ENCODE data around the gene LMNTD1. TPM values are rescaled to one million over a fixed set of nuclear protein-coding genes. Genes with fewer than 3 reads are reported as not detected.
"Not testable (repeated sequence)": the region's sequence is repeated elsewhere in the genome, so short reads cannot be mapped to it uniquely, and the experiment has no call there.

The LMNTD1 gene
- total RNA-seq, 1 experiment from 2014 or later, result not detected

GRCh38 chr12:25598956-25599355, 45.9 kb upstream of the LMNTD1 start (continued):
- TF ChIP-seq ARID4B (CRISPR knock-in tag; IDR thresholded peaks at IDR 0.05; ENCODE audit: borderline replicate concordance), result no peak
- no peak for TF ChIP-seq ETV6 (CRISPR knock-in tag; IDR thresholded peaks at IDR 0.05)
- TF ChIP-seq NFE2L1 (CRISPR knock-in tag; IDR thresholded peaks at IDR 0.05), result no peak

- POLR2A ChIA-PET; H3K4me3 Mint-ChIP-seq; DNase-seq (ENCODE audit: low spot score); H3K27ac Mint-ChIP-seq; ATAC-seq; H3K4me1 Mint-ChIP-seq; CTCF ChIA-PET; H3K27me3 Mint-ChIP-seq (ENCODE audit: low read depth): not testable (repeated sequence)
- peaks cover 20% of the 10 kb centered on the region for H3K36me3 Mint-ChIP-seq
- peaks cover 56% of the 10 kb centered on the region for H3K9me3 Mint-ChIP-seq
Observed at GRCh38 chr12:25595496-25595895, 42.4 kb upstream of the LMNTD1 start.

- POLR2A ChIA-PET, result no interaction called here
- DNase-seq (ENCODE audit: low spot score) (no peak), ATAC-seq (no peak)
- CTCF ChIA-PET, result no interaction called here
- TF ChIP-seq RELA (CRISPR knock-in tag; IDR thresholded peaks at IDR 0.05; ENCODE audit: borderline replicate concordance) (no peak), ZNF281 (CRISPR knock-in tag; IDR thresholded peaks at IDR 0.05) (no peak), FOXJ3 (CRISPR knock-in tag; IDR thresholded peaks at IDR 0.05; ENCODE audit: borderline replicate concordance) (no peak), TP53 (CRISPR knock-in tag; IDR thresholded peaks at IDR 0.05) (no peak), HMGA2 (CRISPR knock-in tag; IDR thresholded peaks at IDR 0.05) (no peak), GABPB1 (CRISPR knock-in tag; IDR thresholded peaks at IDR 0.05) (no peak), NFATC4 (CRISPR knock-in tag; IDR thresholded peaks at IDR 0.05) (no peak)
- H3K36me3 Mint-ChIP-seq, result peaks cover 13% of the 10 kb centered on the region
- H3K27me3 Mint-ChIP-seq (ENCODE audit: low read depth), result no peaks in the 10 kb centered on the region; the same call in 1 of the 2 replicates
- H3K4me3 Mint-ChIP-seq, result no peak overlapping the region
- H3K4me1 Mint-ChIP-seq, result peaks cover 5% of the 10 kb centered on the region; the same call in 1 of the 2 replicates
- no peak overlapping the region for H3K27ac Mint-ChIP-seq
- peaks cover 45% of the 10 kb centered on the region for H3K9me3 Mint-ChIP-seq
Observed at GRCh38 chr12:25594376-25594775, 41.3 kb upstream of the LMNTD1 start.

- Mint-ChIP-seq H3K4me3 (no peak overlapping the region), H3K9me3 (peaks cover 31% of the 10 kb centered on the region), H3K36me3 (no peaks in the 10 kb centered on the region), H3K27me3 (ENCODE audit: low read depth) (no peaks in the 10 kb centered on the region; the same call in 1 of the 2 replicates), H3K4me1 (peaks cover 5% of the 10 kb centered on the region; the same call in 1 of the 2 replicates), H3K27ac (no peak overlapping the region)
- POLR2A ChIA-PET, result no interaction called here
- CTCF ChIA-PET, result interaction anchor here (0.5 kb wide), 1 partner anchor 528 kb away, joined by 5 read pairs; no protein-coding TSS in a partner anchor
- DNase-seq (ENCODE audit: low spot score) (no peak), ATAC-seq (no peak)
- no peak for TF ChIP-seq TEAD1 (CRISPR knock-in tag; IDR thresholded peaks at IDR 0.05)
- TF ChIP-seq CREM (CRISPR knock-in tag; IDR thresholded peaks at IDR 0.05), result no peak
- no peak for TF ChIP-seq ARID4B (CRISPR knock-in tag; IDR thresholded peaks at IDR 0.05; ENCODE audit: borderline replicate concordance)
- no peak for TF ChIP-seq CDX4 (CRISPR knock-in tag; IDR thresholded peaks at IDR 0.05; ENCODE audit: borderline replicate concordance)
- TF ChIP-seq NFE2L1 (CRISPR knock-in tag; IDR thresholded peaks at IDR 0.05), result no peak
- no peak for TF ChIP-seq IRF2 (CRISPR knock-in tag; IDR thresholded peaks at IDR 0.05; ENCODE audit: borderline replicate concordance, low read depth)
- TF ChIP-seq ZNF396 (CRISPR knock-in tag; IDR thresholded peaks at IDR 0.05; ENCODE audit: borderline replicate concordance), result no peak
- no peak for TF ChIP-seq ELF4 (CRISPR knock-in tag; IDR thresholded peaks at IDR 0.05; ENCODE audit: low read depth)
- no peak for TF ChIP-seq SP1 (CRISPR knock-in tag; conservative IDR thresholded peaks at IDR 0.05)
- no peak for TF ChIP-seq NFATC4 (CRISPR knock-in tag; IDR thresholded peaks at IDR 0.05)
Observed at GRCh38 chr12:25592725-25593495, 39.8 kb upstream of the LMNTD1 start.

Measured in WTC11 (cell line).